Measurements from ENCODE around the gene MYO1B. TPM values are rescaled to one million over a fixed set of nuclear protein-coding genes. Genes with fewer than 3 reads are reported as not detected.

The MYO1B gene
- total and polyA plus RNA-seq, 4 donors = 46.0 to 286 (median 88.1) TPM

GRCh38 chr2:191249156-191249813 lies 4.1 kb downstream of the MYO1B start:
- WGBS, 2 donors = 27 to 45% methylated on average over 2 of the region's 2 CpGs
- H3K9ac ChIP-seq (ENCODE audit: insufficient read depth in 1 of 2, low read length in 2 of 2) = peak overlapping the region in 1 of 2 donors; percentile 51
- peak overlapping the region in 1 of 2 donors; percentile 57 for H3K27ac ChIP-seq (ENCODE audit: low read depth in 1 of 2, low read length in 1 of 2)
- no peaks in the 10 kb centered on the region for H3K9me3 ChIP-seq (ENCODE audit: control insufficient read depth in 4 of 4, insufficient read depth in 3 of 4, low read length in 3 of 4)
- TF ChIP-seq, protein P1, sequence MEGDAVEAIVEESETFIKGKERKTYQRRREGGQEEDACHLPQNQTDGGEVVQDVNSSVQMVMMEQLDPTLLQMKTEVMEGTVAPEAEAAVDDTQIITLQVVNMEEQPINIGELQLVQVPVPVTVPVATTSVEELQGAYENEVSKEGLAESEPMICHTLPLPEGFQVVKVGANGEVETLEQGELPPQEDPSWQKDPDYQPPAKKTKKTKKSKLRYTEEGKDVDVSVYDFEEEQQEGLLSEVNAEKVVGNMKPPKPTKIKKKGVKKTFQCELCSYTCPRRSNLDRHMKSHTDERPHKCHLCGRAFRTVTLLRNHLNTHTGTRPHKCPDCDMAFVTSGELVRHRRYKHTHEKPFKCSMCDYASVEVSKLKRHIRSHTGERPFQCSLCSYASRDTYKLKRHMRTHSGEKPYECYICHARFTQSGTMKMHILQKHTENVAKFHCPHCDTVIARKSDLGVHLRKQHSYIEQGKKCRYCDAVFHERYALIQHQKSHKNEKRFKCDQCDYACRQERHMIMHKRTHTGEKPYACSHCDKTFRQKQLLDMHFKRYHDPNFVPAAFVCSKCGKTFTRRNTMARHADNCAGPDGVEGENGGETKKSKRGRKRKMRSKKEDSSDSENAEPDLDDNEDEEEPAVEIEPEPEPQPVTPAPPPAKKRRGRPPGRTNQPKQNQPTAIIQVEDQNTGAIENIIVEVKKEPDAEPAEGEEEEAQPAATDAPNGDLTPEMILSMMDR (IDR thresholded peaks at IDR 0.05; ENCODE audit: control extremely low read depth, extremely low read depth) = no peak
- DNase-seq = peak; percentile 26 to 73 (median 40)
- no peaks in the 10 kb centered on the region for H3K27me3 ChIP-seq (ENCODE audit: control insufficient read depth in 3 of 3, insufficient read depth in 3 of 3, low read length in 2 of 3)
- H3K36me3 ChIP-seq (ENCODE audit: control insufficient read depth in 4 of 4, insufficient read depth in 4 of 4, low read length in 4 of 4) = peaks cover 0 to 3% (median under 1%) of the 10 kb centered on the region in 4 donors
- ATAC-seq (ENCODE audit: insufficient read depth, low FRiP score) = no peak
- no peak overlapping the region for H3K4me3 ChIP-seq
- peaks cover 0 to 67% (median 35%) of the 10 kb centered on the region in 5 donors for H3K4me1 ChIP-seq (ENCODE audit: control insufficient read depth in 5 of 5, insufficient read depth in 5 of 5, low read length in 5 of 5)

- Histone ChIP-seq H3K36me3 (ENCODE audit: control insufficient read depth in 4 of 4, insufficient read depth in 4 of 4, low read length in 4 of 4) (peaks cover 0 to 3% (median under 1%) of the 10 kb centered on the region in 4 donors), H3K9ac (ENCODE audit: insufficient read depth in 1 of 2, low read length in 2 of 2) (no peak overlapping the region), H3K4me3 (no peak overlapping the region), H3K27me3 (ENCODE audit: control insufficient read depth in 3 of 3, insufficient read depth in 3 of 3, low read length in 2 of 3) (no peaks in the 10 kb centered on the region), H3K27ac (ENCODE audit: low read depth in 1 of 2, low read length in 1 of 2) (no peak overlapping the region), H3K9me3 (ENCODE audit: control insufficient read depth in 4 of 4, insufficient read depth in 3 of 4, low read length in 3 of 4) (no peaks in the 10 kb centered on the region), H3K4me1 (ENCODE audit: control insufficient read depth in 5 of 5, insufficient read depth in 5 of 5, low read length in 5 of 5) (peaks cover 4 to 68% (median 35%) of the 10 kb centered on the region in 5 donors)
- 96 to 99% methylated on average over 1 of the region's 1 CpG for WGBS, 2 donors
- TF ChIP-seq, protein P1 (IDR thresholded peaks at IDR 0.05; ENCODE audit: control extremely low read depth, extremely low read depth) = no peak
- DNase-seq (no peak), ATAC-seq (ENCODE audit: insufficient read depth, low FRiP score) (no peak)
These were observed 5.2 kb downstream of the MYO1B start for GRCh38 chr2:191250400-191250799.

GRCh38 chr2:191250986-191251385 lies 5.8 kb downstream of the MYO1B start:
- H3K9ac ChIP-seq (ENCODE audit: insufficient read depth in 1 of 2, low read length in 2 of 2) = no peak overlapping the region

More at GRCh38 chr2:191250986-191251385, 5.8 kb downstream of the MYO1B start:
- TF ChIP-seq, protein P1 (IDR thresholded peaks at IDR 0.05; ENCODE audit: control extremely low read depth, extremely low read depth) = no peak
- no peak for ATAC-seq (ENCODE audit: insufficient read depth, low FRiP score)
- peak overlapping the region in 1 of 2 donors; percentile 9 for H3K27ac ChIP-seq (ENCODE audit: low read depth in 1 of 2, low read length in 1 of 2)
- DNase-seq = peak in 2 of 3 donors; percentile 41 to 58
- H3K36me3 ChIP-seq (ENCODE audit: control insufficient read depth in 4 of 4, insufficient read depth in 4 of 4, low read length in 4 of 4) = peaks cover 0 to 3% (median under 1%) of the 10 kb centered on the region in 4 donors
- H3K4me1 ChIP-seq (ENCODE audit: control insufficient read depth in 5 of 5, insufficient read depth in 5 of 5, low read length in 5 of 5) = peaks cover 4 to 74% (median 40%) of the 10 kb centered on the region in 5 donors
- WGBS, 2 donors = 76 to 79% methylated on average over 5 of the region's 5 CpGs
- H3K27me3 ChIP-seq (ENCODE audit: control insufficient read depth in 3 of 3, insufficient read depth in 3 of 3, low read length in 2 of 3) = no peaks in the 10 kb centered on the region
- H3K9me3 ChIP-seq (ENCODE audit: control insufficient read depth in 4 of 4, insufficient read depth in 3 of 4, low read length in 3 of 4) = no peaks in the 10 kb centered on the region
- H3K4me3 ChIP-seq = no peak overlapping the region
